Effector CD8-positive, alpha-beta T cell (primary cell): ENCODE data around the gene PCED1B.

Experiments used
- DNase-seq: peaks from one replicate; lab custom pipeline; 2025; lab: John Stamatoyannopoulos, UW

PCED1B gene

DNA sequence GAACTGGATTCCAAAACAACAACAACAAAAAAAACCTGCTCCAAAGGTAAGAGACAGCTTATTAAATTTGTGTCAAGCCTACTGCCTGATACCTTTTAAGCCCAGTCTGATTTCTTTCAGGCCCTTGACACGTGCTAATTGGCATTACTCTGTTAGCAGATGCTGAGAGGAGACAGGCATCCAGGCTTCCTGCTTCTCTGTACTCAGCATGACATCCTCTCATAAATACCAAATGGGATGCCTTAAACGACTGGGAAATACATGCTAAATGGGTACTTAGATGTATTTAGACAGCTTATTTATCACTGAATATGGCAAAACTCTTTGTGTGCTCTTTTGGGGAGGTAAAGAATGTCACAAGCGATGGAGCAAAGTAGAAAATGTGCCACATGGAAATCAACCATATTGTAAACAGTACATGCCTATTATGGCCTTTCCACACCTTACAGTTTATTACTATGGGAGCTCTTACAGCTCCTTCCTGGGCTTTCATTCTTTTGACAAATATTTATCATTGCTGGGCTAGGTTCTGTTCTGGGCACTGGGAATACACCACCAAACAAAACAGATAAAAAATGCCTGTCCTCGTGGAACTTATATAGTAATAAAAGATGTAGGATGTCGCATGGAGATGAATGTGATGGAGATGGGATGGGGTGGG is 11.5 kb upstream of the PCED1B start:
- no peak for DNase-seq

DNA sequence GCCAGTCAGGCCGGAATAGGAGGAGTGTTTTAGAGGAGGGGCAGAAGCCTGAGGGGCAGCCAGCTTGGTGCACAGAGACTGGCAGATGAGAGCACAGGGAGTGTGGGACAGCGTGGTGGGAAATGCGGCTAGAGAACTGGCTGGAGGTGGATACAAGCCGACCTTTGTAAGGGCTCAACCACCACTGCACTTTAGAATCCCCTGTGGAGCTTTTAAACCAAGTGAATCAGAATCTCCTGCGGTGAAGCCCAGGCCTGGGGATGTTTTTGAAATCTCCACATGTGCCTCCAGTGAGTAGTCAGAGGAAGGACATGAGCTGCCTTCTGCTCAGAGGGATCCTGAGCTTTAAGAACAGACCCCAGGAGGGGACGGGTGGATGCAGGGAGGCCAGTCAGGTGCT is 10.9 kb upstream of the PCED1B start:
- no peak for DNase-seq

DNA sequence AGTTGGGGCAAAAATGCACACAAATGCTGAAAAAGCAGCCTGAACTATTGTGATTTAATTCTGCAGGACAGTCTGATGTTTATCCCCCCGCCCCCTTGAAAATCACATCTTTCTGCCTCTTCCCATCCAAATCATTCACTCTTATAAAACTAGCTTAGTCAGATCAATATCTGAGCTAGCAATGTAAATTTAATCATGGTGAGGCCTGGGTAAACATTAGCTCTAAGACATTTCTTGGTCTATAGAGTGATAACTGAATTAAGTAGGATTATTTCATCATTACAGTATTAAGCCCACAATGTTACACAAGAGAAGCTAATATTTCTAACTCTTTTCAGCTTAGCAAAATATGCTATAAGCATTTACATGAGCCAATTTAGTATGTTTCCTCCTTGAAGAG is 9.1 kb upstream of the PCED1B start:
- no peak for DNase-seq

GRCh38 chr12:47071241-47071852 is 8.1 kb upstream of the PCED1B start:
- DNase-seq: no peak

DNA sequence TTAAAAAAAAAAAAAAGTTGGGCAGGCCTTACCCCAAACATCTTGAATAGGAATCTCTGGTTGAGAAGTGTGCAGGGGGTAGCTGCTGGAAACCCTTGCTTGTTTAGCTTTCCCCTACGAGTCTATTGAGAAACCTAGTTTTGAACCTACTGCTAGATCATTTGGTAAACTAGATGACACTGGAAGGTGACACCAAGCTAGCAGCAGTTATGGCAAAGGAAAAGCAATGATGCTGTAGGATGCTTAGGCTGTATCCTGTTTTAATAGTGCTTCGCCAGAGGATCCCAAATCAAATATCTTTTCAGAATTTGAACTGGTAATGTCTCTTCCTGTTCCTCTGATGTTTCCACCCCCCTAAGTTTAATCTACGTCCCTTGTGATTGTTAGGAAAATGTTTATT is 5.5 kb upstream of the PCED1B start:
- DNase-seq: no peak

DNA sequence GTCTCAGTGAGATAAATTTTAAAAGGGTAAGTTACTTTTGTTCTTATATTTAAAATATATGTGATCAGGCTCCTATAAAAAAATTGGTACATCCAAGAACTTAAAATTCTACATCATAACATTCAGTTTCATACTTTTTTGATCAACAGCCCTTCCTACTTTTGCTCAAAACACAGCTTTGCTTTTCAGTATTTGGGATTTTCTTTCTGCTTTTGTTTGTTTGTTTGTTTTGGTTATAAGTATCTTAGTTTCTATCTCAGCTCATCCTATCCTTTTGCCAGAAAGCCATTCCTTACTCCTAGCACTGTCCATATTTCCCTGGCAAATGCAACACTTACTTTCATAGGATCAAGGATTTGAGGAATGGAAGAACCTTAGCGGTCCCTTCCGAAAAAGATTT is 4.7 kb upstream of the PCED1B start:
- no peak for DNase-seq

DNA sequence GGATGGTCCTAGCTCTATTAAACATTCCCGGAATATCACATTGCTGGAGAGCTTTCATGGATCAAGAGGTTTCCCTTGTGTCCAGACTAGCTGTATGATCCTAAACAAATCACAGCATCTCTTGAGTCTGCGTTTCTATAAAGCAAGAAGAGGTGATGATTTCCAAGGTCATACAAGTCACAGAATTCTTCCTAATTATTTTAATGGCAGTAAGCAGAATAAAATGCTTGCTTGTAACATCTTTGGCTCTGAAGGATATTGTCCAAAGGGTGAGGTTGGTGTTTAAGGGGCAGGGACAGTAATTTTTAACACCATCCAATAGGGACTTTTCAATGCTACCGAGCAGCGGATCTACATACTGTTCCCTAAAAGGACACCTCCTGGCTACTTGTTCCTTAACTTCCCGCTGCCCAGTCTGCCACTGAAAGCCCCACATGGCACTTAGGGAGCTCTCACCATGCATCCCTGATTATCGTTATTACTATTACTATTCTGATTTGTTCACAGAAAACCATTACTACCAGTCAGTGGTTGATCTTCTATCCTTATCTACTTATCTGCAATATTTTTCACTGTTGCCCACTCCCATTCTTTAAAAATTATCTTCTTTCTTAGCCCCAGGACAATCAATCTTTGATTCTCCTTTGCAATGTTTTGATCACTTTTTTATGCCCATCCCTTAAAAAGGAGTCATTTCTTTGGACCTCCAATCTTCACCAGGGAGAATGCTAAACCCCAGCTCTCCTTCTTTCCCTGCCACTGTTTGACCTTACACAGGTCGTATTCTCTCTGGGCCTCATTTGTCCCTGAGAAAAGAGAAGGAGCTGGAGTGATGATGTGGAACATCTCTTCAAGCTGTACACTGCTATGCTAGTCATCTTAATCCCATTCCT is 4.0 kb upstream of the PCED1B start:
- no peak for DNase-seq

GRCh38 chr12:47077206-47078085 is 2.0 kb upstream of the PCED1B start:
- DNase-seq: no peak

- DNase-seq: no peak
These were observed 1.4 kb upstream of the PCED1B start for GRCh38 chr12:47078086-47078395.

GRCh38 chr12:47078733-47079467 is 521 bp upstream of the PCED1B start:
- peak; percentile 10 for DNase-seq

DNA sequence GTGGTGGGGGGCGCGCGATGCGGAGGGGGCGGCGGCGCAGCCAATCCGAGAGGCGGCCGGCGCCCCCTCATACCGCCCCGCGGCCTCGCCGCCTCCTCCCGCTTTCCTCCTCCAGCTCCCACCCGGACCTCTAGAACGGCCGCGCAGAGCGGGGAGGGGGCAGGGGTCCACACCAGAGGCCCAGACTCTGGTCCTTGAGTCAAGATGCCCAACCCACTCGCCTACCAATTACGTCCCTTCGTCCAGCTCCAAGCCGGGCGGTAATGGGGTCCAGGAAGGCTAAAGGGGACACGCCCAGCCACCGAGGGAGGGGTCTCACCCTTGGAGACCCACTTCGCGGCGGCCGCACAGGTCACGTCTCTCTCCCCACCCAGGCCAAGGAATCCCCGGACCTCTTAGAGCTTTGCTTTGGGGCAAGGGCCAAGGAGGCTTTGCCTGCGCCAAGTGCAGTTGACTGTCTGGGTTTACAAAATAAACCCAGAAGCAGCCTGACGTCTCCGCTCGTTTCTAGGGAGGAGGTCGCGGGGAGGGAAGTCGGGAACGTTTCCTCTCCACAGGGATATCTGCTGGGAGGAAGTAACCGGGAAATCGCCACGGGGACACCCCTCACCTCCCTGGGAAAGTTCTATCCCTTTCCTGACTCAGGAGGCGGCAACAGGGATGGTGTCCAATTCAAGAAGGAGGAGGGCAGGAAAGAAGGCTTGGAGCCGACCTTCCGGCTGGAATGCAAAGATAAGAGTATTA is 732 bp downstream of the PCED1B start:
- peak; percentile 27 for DNase-seq

DNA sequence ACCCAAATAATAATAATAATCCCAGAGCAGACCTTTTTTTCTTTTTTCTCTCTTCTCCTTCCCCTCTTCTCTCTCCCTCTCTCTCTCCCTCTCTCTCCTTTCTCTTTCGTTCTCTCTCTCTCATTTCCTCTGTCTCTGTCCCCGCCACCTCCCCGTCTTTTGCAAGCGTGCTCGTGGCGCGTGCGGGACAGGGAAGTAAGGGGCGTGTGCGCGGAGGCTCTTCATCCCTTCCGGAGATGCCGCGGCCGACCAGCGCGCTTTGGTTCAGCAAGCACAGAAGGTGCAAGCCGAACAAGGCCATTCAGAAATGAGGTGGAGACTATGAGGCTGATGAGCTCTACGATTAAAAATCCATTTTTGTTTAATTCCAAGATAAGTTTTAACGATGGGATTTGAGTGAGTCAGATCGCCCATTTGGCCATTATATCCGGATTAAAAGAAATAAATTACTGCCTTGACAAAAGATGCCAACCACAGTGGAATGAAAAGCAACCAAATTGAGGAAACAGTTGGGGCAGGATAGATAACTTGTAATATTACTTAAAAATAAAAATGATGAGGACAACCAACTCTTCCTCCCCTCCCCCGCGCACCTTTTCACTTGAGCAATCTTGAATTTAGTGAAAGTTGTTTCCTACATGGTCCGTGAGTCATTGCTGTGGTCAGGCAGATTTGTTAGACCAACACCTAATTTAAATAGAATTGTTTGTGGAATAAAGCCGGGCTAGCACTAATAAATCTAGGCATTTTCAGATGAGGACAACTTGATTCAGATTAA is 1.5 kb downstream of the PCED1B start:
- DNase-seq: peak; percentile 25

DNA sequence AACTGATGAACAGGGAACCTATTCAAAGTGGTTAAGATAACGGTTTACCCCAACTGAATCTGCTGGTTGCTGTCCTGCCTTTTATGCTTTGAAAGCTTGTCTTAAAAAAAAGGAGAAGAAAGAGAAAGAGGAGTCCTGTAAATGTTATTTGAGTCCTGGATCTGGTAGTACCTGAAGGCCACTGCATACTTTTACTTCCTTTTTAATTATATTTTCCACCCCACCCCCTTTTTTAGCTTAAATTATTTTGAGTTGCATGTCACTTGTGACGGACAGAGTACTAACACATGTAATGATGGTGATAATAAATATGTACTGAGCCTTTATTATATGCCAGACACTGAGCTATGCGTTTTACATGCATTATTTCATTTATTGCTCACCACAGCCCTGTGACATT is 2.9 kb downstream of the PCED1B start:
- DNase-seq: no peak

- DNase-seq: no peak
These were observed 3.6 kb downstream of the PCED1B start for GRCh38 chr12:47082796-47083621.

DNA sequence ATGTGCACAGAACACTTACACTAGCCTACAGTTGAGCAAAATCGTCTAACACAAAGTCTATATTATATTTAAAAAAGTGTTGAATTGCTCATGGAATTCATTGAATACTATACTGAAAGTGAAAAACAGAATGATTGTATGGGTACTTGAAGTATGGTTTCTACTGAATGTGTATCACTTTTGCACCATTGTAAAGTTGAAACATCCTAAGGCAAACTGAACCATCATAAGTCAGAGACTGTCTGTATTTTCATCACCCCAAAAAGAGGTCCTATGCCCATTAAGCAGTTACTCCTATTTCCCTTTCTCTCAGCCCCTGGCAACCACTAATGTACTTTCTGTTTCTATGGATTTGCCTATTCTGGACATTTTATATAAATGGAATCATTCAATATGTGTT is 4.8 kb downstream of the PCED1B start:
- DNase-seq: no peak

DNA sequence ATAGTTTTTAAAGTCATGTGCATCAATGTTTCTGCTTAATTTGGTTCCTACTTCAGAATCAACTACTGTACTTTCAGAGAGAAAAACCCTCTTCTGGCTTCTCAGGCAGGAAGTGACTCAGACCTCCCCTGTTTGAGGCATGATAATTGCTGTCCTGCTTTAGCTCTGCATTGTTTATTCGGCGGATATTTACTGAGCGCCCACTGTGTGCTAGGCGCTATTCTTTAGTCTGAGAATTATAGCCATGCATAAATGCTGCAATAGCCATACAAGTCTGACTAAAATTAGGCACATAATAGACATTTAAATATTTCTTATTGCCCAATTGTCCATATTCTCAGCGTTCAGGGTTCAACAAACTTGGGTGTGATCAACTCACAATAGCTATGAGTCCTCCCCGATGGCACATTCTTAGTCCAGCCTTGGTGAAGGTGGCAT is 6.4 kb downstream of the PCED1B start:
- no peak for DNase-seq

DNA sequence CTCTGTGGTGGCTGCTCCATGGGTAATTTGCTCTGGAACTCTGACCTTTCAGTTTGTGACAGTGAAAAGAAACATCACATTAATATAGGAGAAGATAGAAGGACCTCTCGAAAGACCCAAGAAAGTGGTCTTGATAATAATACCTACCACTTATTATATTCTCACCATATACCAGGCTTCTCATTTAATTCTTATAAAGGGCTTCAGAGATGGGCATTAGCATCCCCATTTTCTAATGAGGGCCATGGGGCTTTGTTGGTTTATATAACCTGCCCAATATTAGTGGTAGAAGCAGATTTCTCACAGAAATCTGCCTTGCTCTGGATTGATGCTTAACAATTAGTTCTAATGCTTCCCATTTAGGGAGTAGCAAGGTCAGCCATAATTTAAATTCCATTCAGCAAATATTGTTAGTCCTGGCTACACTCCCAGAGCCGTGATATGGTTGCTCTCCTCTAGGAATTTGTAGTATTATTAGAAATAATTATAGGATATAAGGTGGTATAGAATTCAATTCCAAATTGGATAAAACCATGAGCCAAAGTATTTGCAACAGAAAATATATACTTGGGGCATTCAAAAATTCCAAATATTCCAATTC is 7.8 kb downstream of the PCED1B start:
- no peak for DNase-seq
